Activated CD8-positive, alpha-beta memory T cell treated with anti-CD3 and anti-CD28 coated beads for 36 hours (primary cell): ENCODE measurements around the gene INSL3. TPM values are rescaled to one million over a fixed set of nuclear protein-coding genes. Genes with fewer than 3 reads are reported as not detected.

Experiments
- CTCF ChIA-PET: fragments of 350-600 bp; sonication (Branson Sonifier 250); formaldehyde crosslinking; loops from one replicate; lab custom pipeline; 2021; ENCODE audit warnings: antibody characterized with exemption; lab: Charles Lee
- POLR2A ChIA-PET: fragments of 350-600 bp; sonication (Branson Sonifier 250); formaldehyde crosslinking; loops from one replicate; lab custom pipeline; 2021; ENCODE audit warnings: antibody characterized with exemption; lab: Charles Lee
- total RNA-seq, 2 experiments: library from RNA; stranded (reverse); gene quantifications; one replicate each; pipeline ENCODE4 v1.2.3, GENCODE V29; 2021

The INSL3 gene
- total RNA-seq, 2 experiments from 2014 or later: 1.9 to 2.1 TPM

- ChIA-PET POLR2A (no interaction called here), CTCF (interaction anchor here (1.3 kb wide), 1 partner anchor 98 kb away, joined by 4 read pairs; no protein-coding TSS in a partner anchor)
Observed at GRCh38 chr19:17778968-17779929, 42.1 kb downstream of the INSL3 start.

GRCh38 chr19:17778251-17778967 is 42.9 kb downstream of the INSL3 start:
- ChIA-PET POLR2A (interaction anchor here (0.6 kb wide), 1 partner anchor 440 kb away, joined by 4 read pairs; no protein-coding TSS in a partner anchor), CTCF (no interaction called here)

- ChIA-PET POLR2A (interaction anchor here (0.6 kb wide), 1 partner anchor 440 kb away, joined by 4 read pairs; no protein-coding TSS in a partner anchor), CTCF (interaction anchor here (0.7 kb wide), 1 partner anchor 25 kb away, joined by 4 read pairs; no protein-coding TSS in a partner anchor)
Observed at GRCh38 chr19:17777840-17778239, 43.5 kb downstream of the INSL3 start.

GRCh38 chr19:17775991-17776803 is 45.1 kb downstream of the INSL3 start:
- ChIA-PET POLR2A (interaction anchor here (0.5 kb wide), 1 partner anchor 15 kb away, joined by 3 read pairs; no protein-coding TSS in a partner anchor), CTCF (interaction anchor here (0.5 to 2.1 kb wide), 4 partner anchors 50 to 79 kb away, joined by 3 to 6 read pairs (median 4); no protein-coding TSS in a partner anchor)

DNA sequence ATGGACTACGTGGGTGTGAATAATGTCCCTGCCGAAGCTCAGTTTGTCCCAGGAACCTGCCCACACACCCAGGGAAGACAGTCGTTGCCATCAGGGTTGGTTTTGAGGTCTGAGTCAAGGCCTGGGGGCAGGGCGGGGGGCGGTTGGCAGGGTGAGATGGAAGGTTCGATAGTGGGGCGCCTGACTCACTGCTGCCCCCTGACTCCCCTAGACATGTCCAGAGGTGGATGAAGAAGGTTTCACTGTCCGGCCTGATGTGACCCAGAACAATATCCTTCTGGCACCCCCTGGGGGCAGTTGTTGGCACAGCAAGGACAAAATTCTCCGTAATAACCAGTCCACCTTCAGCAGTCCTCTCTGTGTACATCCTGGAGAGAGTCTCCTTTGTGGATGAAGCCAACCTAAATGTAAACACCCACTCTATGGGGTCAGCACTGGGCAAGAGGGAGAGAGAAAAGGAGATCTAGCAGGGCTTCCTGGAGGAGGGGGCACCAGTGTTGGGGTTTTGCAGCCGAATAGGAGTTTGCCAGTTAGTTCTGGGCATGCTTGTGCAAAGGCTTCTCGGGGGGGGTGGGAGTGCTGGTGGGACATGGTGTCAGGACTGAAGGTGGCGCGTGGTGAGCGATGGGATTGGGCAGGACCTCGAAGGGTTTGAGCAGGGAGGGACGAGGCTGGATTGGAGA is 45.9 kb downstream of the INSL3 start:
- CTCF ChIA-PET: interaction anchor here (0.5 to 2.1 kb wide), 8 partner anchors 11 to 137 kb away, joined by 3 to 6 read pairs (median 3); partner anchors contain the start of gene FCHO1
- POLR2A ChIA-PET: no interaction called here

DNA sequence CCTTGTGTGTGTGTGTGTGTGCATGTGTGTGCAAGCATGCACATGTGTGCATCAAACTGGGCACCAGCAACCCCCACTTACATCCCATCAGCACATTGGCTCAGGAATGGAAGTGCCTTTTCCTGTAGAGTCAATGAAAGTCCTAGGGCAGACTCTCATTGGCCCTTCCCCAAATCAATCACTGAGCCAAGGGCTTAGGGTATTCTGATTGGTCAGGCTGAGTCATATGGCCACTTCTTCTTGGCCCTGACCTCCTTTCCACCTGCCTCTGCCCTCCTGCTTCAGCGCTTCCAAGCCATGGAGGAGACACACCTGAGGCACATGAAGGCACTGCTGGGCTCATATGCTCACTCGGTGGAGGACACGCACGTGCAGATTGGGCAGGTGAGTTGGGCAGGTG is 49.1 kb downstream of the INSL3 start:
- CTCF ChIA-PET: interaction anchor here (0.6 kb wide), 1 partner anchor 76 kb away, joined by 3 read pairs; no protein-coding TSS in a partner anchor
- POLR2A ChIA-PET: no interaction called here

- POLR2A ChIA-PET: no interaction called here
- CTCF ChIA-PET: no interaction called here
Observed at GRCh38 chr19:17770613-17771012, 50.7 kb downstream of the INSL3 start.

DNA sequence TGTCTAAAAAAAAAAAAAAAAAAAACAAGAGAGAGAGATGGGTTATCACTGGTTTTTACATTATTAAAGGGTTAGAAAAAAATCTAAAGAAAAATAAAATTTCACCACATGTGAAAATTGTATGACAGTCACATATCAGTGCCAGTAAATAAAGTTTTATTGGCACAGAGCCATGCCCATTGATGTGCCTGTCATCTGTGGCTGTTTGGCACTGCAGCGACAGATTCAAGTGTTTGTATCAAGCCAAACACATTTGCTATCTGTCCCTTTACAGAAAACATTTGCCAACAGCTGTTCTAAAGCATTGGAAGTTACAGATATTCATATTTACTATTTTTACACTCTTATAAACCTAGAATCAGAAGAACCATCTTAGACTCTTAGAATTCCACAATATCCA is 53.8 kb downstream of the INSL3 start:
- ChIA-PET POLR2A (no interaction called here), CTCF (no interaction called here)

DNA sequence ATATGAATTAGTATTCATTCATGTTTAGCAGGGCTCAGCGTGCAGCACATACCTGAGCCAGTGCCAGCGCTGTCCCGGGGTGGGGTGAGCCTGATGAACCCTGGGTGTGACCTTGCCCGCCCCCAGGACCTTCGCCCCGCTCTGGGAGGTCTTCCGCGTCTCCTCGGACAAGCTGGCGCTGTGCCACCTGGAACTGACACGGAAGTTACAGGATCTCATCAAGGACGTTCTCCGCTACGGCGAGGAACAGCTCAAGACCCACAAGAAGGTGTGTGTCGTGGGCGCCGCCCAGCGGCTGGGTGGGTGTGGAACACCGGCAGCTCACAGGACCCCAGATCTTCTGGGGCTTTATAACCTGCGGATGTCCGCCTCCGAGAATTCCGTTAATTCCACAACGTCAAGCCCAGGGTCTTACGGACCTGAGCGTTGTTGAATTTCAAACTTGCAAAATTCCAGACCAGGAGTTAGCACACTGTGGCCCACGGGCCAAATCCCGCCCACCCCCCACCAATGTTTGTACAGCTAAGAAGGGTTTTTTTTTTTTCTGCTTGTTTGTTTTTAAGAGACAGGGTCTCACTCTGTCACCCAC is 54.7 kb downstream of the INSL3 start:
- POLR2A ChIA-PET: interaction anchor here (0.6 kb wide), 2 partner anchors 48 to 78 kb away, joined by 3 to 4 read pairs; partner anchors contain the start of gene MAP1S
- CTCF ChIA-PET: interaction anchor here (0.6 to 1.8 kb wide), 4 partner anchors 18 to 87 kb away, joined by 3 to 10 read pairs (median 4); partner anchors contain the start of gene B3GNT3

Other genes starting within 250 kb of the INSL3 start
- under 1 TPM in 1 of 2 experiments, not detected in 1; 0.02 TPM for gene UNC13A, start 133.2 kb downstream of the INSL3 start, total RNA-seq
- 10 to 100 TPM; 59.1 to 69.5 TPM for gene MAP1S, start 102.0 kb downstream of the INSL3 start, total RNA-seq
- 10 to 100 TPM; 36.9 to 38.5 TPM for gene FCHO1, start 70.0 kb downstream of the INSL3 start, total RNA-seq
- gene B3GNT3, start 26.4 kb downstream of the INSL3 start, total RNA-seq: not detected
- gene JAK3, start 26.5 kb upstream of the INSL3 start, total RNA-seq: 100 to 1,000 TPM; 123 to 125 TPM
- 1,000 to 10,000 TPM; 3,083 to 3,091 TPM for gene RPL18A, start 38.4 kb upstream of the INSL3 start, total RNA-seq
- gene SLC5A5, start 50.4 kb upstream of the INSL3 start, total RNA-seq: 1 to 10 TPM; 1.0 to 1.4 TPM
- 100 to 1,000 TPM; 182 to 184 TPM for gene CCDC124, start 111.5 kb upstream of the INSL3 start, total RNA-seq
- under 1 TPM in 1 of 2 experiments, not detected in 1; 0.15 TPM for gene KCNN1, start 145.6 kb upstream of the INSL3 start, total RNA-seq
- 10 to 100 TPM; 24.7 to 26.5 TPM for gene ARRDC2, start 186.7 kb upstream of the INSL3 start, total RNA-seq